Measurements from ENCODE around the gene IRF3. TPM values are rescaled to one million over a fixed set of nuclear protein-coding genes. Genes with fewer than 3 reads are reported as not detected.

The IRF3 gene
- total and polyA plus RNA-seq, 2 of the 4 experiments (the other 2 are of a cell fraction), result 39.6 to 65.2 TPM

DNA sequence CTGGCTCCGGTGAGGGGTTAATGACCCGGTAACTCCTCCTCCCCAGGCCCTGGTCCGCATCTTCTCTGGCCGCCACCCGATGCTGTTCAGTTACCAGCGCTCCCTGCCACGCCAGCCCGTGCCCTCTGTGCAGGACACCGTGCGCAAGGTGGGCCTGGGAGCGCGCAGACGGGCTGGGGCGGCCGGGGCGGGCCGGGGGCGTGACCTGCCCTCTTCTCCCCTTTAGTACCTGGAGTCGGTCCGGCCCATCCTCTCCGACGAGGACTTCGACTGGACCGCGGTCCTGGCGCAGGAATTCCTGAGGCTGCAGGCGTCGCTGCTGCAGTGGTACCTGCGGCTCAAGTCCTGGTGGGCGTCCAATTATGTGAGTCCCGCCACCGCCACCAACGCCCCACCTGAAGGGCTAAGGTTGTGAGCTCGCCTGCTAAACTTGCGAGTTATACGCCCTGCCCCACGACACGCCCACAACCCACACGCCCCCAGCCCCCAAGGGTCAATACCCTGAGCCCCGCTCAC is 35.7 kb upstream of the IRF3 start:
- H3K4ac ChIP-seq (ENCODE audit: low read depth, low read length), result no peak overlapping the region
- H3K36me3 ChIP-seq (ENCODE audit: control insufficient read depth, insufficient read depth, low read length), result peaks cover 32% of the 10 kb centered on the region
- intact Hi-C loops (cut with micrococcal nuclease) (no loop called here), dilution Hi-C loops (cut with HindIII; ENCODE audit: low sequenced_read_pairs, unreplicated experiment) (no loop called here), in situ Hi-C loops (cut with MboI; ENCODE audit: low sequenced_read_pairs) (no loop called here)
- H2AK5ac ChIP-seq (ENCODE audit: low read depth, low read length), result no peak overlapping the region
- no peak overlapping the region for H3K18ac ChIP-seq (ENCODE audit: low read depth, low read length)
- H4K20me1 ChIP-seq (ENCODE audit: insufficient read depth, low read length), result no peaks in the 10 kb centered on the region
- ChIA-PET CTCF (no interaction called here), POLR2A (ENCODE audit: unreplicated experiment) (no interaction called here)
- no peak overlapping the region for H3K23ac ChIP-seq (ENCODE audit: low read depth, low read length)
- no peak overlapping the region for H2AFZ ChIP-seq (replicated peaks; ENCODE audit: low read length, poor library complexity)
- WGBS, 2 experiments (ENCODE audit: extremely low coverage in 2 of 2, insufficient read length in 1 of 2), result 66% methylated on average over 21 of the region's 40 CpGs; no CpG with 5 or more reads in 1 of the 2 experiments
- H3K79me1 ChIP-seq (ENCODE audit: low read depth in 1 of 2, low read length in 2 of 2), result no peaks in the 10 kb centered on the region
- H3K9ac ChIP-seq (ENCODE audit: low read depth, low read length), result no peak overlapping the region
- DNase-seq (no peak), ATAC-seq (ENCODE audit: low read depth) (no peak)
- no peak overlapping the region for H3K56ac ChIP-seq (ENCODE audit: extremely low read depth, insufficient read depth, low read length)
- no peak overlapping the region for H3K4me2 ChIP-seq (ENCODE audit: low read depth, low read length)
- H3K14ac ChIP-seq (replicated peaks; ENCODE audit: low read depth, low read length), result no peak overlapping the region
- no peaks in the 10 kb centered on the region for H3K4me1 ChIP-seq (ENCODE audit: control insufficient read depth, insufficient read depth, low read length)
- no peak overlapping the region for H4K8ac ChIP-seq (ENCODE audit: low read depth in 2 of 2, low read length in 2 of 2)
- no peak for TF ChIP-seq POLR2A (IDR thresholded peaks at IDR 0.05; ENCODE audit: low read depth, low read length)
- TF ChIP-seq MXI1 (IDR thresholded peaks at IDR 0.05; ENCODE audit: borderline replicate concordance, low read depth, low read length), result no peak
- TF ChIP-seq CTCF (conservative IDR thresholded peaks at IDR 0.05; ENCODE audit: low read depth, low read length), result no peak
- TF ChIP-seq RFX5 (IDR thresholded peaks at IDR 0.05; ENCODE audit: low read depth, low read length), result no peak
- TF ChIP-seq NFE2L2 (IDR thresholded peaks at IDR 0.05; ENCODE audit: low read depth, low read length), result no peak
- TF ChIP-seq CHD1 (IDR thresholded peaks at IDR 0.05; ENCODE audit: low read depth, low read length), result no peak
- no peak for TF ChIP-seq SMC3 (IDR thresholded peaks at IDR 0.05; ENCODE audit: low read depth, low read length)
- no peak for TF ChIP-seq RCOR1 (IDR thresholded peaks at IDR 0.05; ENCODE audit: insufficient replicate concordance, low read length)
- TF ChIP-seq, protein P1, sequence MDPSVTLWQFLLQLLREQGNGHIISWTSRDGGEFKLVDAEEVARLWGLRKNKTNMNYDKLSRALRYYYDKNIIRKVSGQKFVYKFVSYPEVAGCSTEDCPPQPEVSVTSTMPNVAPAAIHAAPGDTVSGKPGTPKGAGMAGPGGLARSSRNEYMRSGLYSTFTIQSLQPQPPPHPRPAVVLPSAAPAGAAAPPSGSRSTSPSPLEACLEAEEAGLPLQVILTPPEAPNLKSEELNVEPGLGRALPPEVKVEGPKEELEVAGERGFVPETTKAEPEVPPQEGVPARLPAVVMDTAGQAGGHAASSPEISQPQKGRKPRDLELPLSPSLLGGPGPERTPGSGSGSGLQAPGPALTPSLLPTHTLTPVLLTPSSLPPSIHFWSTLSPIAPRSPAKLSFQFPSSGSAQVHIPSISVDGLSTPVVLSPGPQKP (IDR thresholded peaks at IDR 0.05; ENCODE audit: borderline replicate concordance, low read depth, low read length), result no peak
- no peak overlapping the region for H4K91ac ChIP-seq (ENCODE audit: insufficient read depth, low read depth, low read length)
- no peak overlapping the region for H3K27ac ChIP-seq (ENCODE audit: insufficient read depth, low read length)
- no peak overlapping the region for H3K4me3 ChIP-seq (ENCODE audit: insufficient read depth, low read depth, low read length)
- BruUV-seq (replicated peaks), result no TSS peak
- H2BK5ac ChIP-seq (ENCODE audit: low read depth, low read length, poor library complexity, severe bottlenecking), result no peak overlapping the region
- no peak overlapping the region for H2BK15ac ChIP-seq (ENCODE audit: low read depth, low read length)
- H2AK9ac ChIP-seq (replicated peaks; ENCODE audit: low read depth, low read length, poor library complexity), result no peak overlapping the region
- H3K9me1 ChIP-seq (ENCODE audit: insufficient read depth, low read length), result 0 out of 2 replicates have a peak, but pooled peaks cover 3% of the 10 kb centered on the region
- H2BK120ac ChIP-seq (ENCODE audit: low read depth, low read length), result no peak overlapping the region
- H2BK20ac ChIP-seq (ENCODE audit: low read depth, low read length), result no peak overlapping the region
- H4K5ac ChIP-seq (ENCODE audit: low read depth, low read length), result no peak overlapping the region
- no peaks in the 10 kb centered on the region for H3K27me3 ChIP-seq (ENCODE audit: control insufficient read depth, insufficient read depth, low read length)
- H3K9me3 ChIP-seq (ENCODE audit: control insufficient read depth, insufficient read depth, low read length), result no peaks in the 10 kb centered on the region

Measured in IMR-90 (cell line).